ENCODE results near the gene EDRF1.

DNA sequence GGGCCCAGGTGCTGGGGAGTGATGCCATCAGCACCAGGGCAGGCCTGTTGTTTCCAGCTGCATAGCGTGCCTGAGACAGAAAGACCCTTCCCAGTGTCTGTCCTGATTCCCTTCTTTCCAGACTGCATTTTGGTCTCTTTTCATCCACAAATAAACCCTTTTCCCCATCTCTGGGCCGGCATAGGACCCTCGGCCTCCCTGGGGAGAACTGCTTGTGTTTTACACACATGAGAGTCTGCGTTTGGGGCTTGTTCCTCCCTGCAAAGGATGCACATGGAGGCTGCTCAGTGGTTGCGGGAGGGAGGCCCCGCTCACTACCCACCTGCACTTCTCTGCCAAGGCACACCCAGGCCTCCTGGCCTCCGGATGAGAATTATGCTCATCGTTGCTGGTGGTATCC, 61.9 kb downstream of the EDRF1 start:
- TF ChIP-seq EZH2phosphoT487 (IDR thresholded peaks at IDR 0.05; ENCODE audit: borderline replicate concordance) (no peak), ZFX (IDR thresholded peaks at IDR 0.05) (no peak), ZNF274 (IDR thresholded peaks at IDR 0.05; ENCODE audit: low read depth, low read length) (no peak), POLR2AphosphoS5 (IDR thresholded peaks at IDR 0.05; ENCODE audit: low read depth, low read length) (no peak), MAX (IDR thresholded peaks at IDR 0.05) (no peak), RAD21 (IDR thresholded peaks at IDR 0.05; ENCODE audit: low read depth) (no peak), YY1 (IDR thresholded peaks at IDR 0.05; ENCODE audit: extremely low read depth, insufficient replicate concordance, low read depth, low read length) (no peak)
- TF ChIP-seq, protein P1, sequence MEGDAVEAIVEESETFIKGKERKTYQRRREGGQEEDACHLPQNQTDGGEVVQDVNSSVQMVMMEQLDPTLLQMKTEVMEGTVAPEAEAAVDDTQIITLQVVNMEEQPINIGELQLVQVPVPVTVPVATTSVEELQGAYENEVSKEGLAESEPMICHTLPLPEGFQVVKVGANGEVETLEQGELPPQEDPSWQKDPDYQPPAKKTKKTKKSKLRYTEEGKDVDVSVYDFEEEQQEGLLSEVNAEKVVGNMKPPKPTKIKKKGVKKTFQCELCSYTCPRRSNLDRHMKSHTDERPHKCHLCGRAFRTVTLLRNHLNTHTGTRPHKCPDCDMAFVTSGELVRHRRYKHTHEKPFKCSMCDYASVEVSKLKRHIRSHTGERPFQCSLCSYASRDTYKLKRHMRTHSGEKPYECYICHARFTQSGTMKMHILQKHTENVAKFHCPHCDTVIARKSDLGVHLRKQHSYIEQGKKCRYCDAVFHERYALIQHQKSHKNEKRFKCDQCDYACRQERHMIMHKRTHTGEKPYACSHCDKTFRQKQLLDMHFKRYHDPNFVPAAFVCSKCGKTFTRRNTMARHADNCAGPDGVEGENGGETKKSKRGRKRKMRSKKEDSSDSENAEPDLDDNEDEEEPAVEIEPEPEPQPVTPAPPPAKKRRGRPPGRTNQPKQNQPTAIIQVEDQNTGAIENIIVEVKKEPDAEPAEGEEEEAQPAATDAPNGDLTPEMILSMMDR (IDR thresholded peaks at IDR 0.05 in 2 of 3, conservative IDR thresholded peaks at IDR 0.05 in 1 of 3; ENCODE audit: borderline replicate concordance in 1 of 3, insufficient read depth in 1 of 3, low read depth in 2 of 3, low read length in 2 of 3) = no peak
